ENCODE data around the gene OSMR. TPM values are rescaled to one million over a fixed set of nuclear protein-coding genes. Genes with fewer than 3 reads are reported as not detected.

Gene OSMR
- total and polyA plus RNA-seq, 9 of the 15 experiments (the other 6 are each of a cell fraction or from before 2014, with no cell fraction given) = 0.18 to 1.7 (median 0.94) TPM

DNA sequence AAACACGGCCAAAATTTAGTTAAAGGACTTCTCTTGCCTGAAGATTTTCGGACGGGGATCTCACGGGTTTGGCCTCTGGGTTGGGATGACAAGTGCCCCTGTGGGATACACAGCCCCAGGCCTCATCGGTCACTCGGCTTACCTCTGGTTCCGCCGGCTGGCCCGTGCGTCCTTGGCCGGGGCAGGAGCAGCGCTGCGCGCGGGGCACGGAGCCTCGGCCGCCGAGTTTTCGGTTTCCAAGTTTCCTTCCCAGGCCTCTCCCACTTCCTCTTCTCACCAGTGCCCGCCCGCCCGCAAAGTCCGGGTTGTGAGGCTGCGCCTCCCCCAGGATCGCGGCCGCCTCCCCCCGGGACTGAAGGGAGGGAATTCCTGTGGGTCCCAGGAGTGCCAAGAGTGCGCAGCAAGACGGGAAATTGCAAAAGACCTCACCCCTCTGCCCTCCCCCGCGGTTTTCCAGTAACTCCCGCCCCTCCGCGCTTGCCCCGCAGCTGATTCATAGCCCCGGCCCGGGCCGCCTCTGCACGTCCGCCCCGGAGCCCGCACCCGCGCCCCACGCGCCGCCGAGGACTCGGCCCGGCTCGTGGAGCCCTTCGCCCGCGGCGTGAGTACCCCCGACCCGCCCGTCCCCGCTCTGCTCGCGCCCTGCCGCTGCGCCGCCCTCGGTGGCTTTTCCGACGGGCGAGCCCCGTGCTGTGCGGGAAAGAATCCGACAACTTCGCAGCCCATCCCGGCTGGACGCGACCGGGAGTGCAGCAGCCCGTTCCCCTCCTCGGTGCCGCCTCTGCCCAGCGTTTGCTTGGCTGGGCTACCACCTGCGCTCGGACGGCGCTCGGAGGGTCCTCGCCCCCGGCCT lies at the start of gene OSMR (continued):
- TF ChIP-seq, protein P1, sequence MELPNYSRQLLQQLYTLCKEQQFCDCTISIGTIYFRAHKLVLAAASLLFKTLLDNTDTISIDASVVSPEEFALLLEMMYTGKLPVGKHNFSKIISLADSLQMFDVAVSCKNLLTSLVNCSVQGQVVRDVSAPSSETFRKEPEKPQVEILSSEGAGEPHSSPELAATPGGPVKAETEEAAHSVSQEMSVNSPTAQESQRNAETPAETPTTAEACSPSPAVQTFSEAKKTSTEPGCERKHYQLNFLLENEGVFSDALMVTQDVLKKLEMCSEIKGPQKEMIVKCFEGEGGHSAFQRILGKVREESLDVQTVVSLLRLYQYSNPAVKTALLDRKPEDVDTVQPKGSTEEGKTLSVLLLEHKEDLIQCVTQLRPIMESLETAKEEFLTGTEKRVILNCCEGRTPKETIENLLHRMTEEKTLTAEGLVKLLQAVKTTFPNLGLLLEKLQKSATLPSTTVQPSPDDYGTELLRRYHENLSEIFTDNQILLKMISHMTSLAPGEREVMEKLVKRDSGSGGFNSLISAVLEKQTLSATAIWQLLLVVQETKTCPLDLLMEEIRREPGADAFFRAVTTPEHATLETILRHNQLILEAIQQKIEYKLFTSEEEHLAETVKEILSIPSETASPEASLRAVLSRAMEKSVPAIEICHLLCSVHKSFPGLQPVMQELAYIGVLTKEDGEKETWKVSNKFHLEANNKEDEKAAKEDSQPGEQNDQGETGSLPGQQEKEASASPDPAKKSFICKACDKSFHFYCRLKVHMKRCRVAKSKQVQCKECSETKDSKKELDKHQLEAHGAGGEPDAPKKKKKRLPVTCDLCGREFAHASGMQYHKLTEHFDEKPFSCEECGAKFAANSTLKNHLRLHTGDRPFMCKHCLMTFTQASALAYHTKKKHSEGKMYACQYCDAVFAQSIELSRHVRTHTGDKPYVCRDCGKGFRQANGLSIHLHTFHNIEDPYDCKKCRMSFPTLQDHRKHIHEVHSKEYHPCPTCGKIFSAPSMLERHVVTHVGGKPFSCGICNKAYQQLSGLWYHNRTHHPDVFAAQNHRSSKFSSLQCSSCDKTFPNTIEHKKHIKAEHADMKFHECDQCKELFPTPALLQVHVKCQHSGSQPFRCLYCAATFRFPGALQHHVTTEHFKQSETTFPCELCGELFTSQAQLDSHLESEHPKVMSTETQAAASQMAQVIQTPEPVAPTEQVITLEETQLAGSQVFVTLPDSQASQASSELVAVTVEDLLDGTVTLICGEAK (IDR thresholded peaks at IDR 0.05) = 0 out of 2 replicates have a peak, but pooled peaks have one; percentile 23
- TF ChIP-seq, protein P1 (CRISPR knock-in tag; IDR thresholded peaks at IDR 0.05) = no peak
- TF ChIP-seq ETV5 (CRISPR knock-in tag; IDR thresholded peaks at IDR 0.05; ENCODE audit: low read depth) (0 out of 2 replicates have a peak, but pooled peaks have one; percentile 17), SMARCE1 (IDR thresholded peaks at IDR 0.05) (no peak), NR1H2 (CRISPR knock-in tag; IDR thresholded peaks at IDR 0.05) (no peak), RBM15 (IDR thresholded peaks at IDR 0.05; ENCODE audit: insufficient read depth, low read length) (no peak), ZBTB7A (IDR thresholded peaks at IDR 0.05; ENCODE audit: borderline replicate concordance, control insufficient read depth, low read depth, low read length) (peak; percentile 44; the same call in 1 of the 2 replicates), ZNF263 (CRISPR knock-in tag; IDR thresholded peaks at IDR 0.05; ENCODE audit: borderline replicate concordance) (no peak), MEF2A (IDR thresholded peaks at IDR 0.05; ENCODE audit: control insufficient read depth, low read depth, low read length) (no peak), FOXK2 (conservative IDR thresholded peaks at IDR 0.05 in 1 of 2, IDR thresholded peaks at IDR 0.05 in 1 of 2; ENCODE audit: low read depth in 2 of 2) (no peak)
- TF ChIP-seq, protein P2, sequence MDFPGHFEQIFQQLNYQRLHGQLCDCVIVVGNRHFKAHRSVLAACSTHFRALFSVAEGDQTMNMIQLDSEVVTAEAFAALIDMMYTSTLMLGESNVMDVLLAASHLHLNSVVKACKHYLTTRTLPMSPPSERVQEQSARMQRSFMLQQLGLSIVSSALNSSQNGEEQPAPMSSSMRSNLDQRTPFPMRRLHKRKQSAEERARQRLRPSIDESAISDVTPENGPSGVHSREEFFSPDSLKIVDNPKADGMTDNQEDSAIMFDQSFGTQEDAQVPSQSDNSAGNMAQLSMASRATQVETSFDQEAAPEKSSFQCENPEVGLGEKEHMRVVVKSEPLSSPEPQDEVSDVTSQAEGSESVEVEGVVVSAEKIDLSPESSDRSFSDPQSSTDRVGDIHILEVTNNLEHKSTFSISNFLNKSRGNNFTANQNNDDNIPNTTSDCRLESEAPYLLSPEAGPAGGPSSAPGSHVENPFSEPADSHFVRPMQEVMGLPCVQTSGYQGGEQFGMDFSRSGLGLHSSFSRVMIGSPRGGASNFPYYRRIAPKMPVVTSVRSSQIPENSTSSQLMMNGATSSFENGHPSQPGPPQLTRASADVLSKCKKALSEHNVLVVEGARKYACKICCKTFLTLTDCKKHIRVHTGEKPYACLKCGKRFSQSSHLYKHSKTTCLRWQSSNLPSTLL (IDR thresholded peaks at IDR 0.05) = no peak
- TF ChIP-seq, protein P3, sequence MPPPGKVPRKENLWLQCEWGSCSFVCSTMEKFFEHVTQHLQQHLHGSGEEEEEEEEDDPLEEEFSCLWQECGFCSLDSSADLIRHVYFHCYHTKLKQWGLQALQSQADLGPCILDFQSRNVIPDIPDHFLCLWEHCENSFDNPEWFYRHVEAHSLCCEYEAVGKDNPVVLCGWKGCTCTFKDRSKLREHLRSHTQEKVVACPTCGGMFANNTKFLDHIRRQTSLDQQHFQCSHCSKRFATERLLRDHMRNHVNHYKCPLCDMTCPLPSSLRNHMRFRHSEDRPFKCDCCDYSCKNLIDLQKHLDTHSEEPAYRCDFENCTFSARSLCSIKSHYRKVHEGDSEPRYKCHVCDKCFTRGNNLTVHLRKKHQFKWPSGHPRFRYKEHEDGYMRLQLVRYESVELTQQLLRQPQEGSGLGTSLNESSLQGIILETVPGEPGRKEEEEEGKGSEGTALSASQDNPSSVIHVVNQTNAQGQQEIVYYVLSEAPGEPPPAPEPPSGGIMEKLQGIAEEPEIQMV (tag; conservative IDR thresholded peaks at IDR 0.05; ENCODE audit: low read depth) = no peak
- TF ChIP-seq, protein P4, sequence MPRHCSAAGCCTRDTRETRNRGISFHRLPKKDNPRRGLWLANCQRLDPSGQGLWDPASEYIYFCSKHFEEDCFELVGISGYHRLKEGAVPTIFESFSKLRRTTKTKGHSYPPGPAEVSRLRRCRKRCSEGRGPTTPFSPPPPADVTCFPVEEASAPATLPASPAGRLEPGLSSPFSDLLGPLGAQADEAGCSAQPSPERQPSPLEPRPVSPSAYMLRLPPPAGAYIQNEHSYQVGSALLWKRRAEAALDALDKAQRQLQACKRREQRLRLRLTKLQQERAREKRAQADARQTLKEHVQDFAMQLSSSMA (CRISPR knock-in tag; IDR thresholded peaks at IDR 0.05) = no peak
